ENCODE measurements around the gene GBX1. TPM values are rescaled to one million over a fixed set of nuclear protein-coding genes. Genes with fewer than 3 reads are reported as not detected.

The GBX1 gene
- total RNA-seq, 4 donors from 2014 or later: 2.4 TPM; not detected in 3

DNA sequence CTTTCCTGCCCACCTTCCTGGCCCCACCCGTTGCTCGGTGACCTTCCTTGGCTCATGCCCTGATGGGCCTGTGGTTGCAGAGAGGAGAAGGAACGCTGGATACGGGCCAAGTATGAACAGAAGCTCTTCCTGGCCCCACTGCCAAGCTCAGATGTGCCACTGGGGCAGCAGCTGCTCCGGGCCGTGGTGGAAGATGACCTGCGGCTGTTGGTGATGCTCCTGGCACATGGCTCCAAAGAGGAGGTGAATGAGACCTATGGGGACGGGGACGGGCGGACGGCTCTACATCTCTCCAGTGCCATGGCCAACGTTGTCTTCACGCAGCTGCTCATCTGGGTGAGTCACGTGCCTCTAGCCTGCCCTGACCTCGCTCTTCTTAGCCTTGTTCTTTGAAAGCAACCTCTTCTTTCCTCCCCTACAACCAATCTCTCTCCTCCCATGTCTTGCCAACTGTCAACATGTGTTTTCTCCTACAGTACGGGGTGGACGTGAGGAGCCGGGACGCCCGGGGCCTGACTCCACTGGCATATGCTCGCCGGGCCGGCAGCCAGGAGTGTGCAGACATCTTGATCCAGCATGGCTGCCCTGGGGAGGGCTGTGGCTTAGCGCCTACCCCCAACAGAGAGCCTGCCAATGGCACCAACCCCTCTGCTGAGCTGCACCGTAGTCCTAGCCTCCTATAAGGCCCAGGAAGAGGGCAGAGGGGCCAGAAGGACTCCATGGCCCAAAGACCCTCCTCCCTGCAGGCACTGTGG is 24.1 kb downstream of the GBX1 start:
- no peak for DNase-seq (ENCODE audit: low spot score in 2 of 2)

DNA sequence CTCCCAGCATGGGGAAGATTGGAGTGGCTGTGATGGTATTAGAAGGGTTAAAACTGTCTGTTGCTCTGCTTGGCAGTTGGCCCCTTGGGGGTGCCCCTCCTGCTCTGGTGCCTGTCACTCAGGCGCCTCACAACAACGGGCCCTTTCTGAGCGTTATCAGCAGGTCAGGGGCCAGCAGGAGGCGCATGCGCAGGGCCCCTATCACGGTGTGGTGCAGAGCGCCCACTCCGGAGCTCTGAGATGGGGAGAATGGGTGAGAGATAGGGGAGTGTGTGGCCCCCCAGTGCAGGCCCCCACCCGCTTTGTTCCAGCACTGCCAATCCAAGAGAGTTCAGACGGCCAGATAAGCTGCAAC is 24.8 kb downstream of the GBX1 start:
- DNase-seq (ENCODE audit: low spot score in 2 of 2): no peak
- H3K4me3 ChIP-seq (ENCODE audit: low read depth, poor library complexity, severe bottlenecking): no peak overlapping the region
- 81 to 83% methylated on average over 10 of the region's 10 CpGs for WGBS, 2 donors
- intact Hi-C loops (cut with DNase I; ENCODE audit: low total_unique reads): no loop called here
- no peak for TF ChIP-seq POLR2A (IDR thresholded peaks at IDR 0.05)
- TF ChIP-seq, protein P1, sequence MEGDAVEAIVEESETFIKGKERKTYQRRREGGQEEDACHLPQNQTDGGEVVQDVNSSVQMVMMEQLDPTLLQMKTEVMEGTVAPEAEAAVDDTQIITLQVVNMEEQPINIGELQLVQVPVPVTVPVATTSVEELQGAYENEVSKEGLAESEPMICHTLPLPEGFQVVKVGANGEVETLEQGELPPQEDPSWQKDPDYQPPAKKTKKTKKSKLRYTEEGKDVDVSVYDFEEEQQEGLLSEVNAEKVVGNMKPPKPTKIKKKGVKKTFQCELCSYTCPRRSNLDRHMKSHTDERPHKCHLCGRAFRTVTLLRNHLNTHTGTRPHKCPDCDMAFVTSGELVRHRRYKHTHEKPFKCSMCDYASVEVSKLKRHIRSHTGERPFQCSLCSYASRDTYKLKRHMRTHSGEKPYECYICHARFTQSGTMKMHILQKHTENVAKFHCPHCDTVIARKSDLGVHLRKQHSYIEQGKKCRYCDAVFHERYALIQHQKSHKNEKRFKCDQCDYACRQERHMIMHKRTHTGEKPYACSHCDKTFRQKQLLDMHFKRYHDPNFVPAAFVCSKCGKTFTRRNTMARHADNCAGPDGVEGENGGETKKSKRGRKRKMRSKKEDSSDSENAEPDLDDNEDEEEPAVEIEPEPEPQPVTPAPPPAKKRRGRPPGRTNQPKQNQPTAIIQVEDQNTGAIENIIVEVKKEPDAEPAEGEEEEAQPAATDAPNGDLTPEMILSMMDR (IDR thresholded peaks at IDR 0.05): no peak

More for the DNA sequence above, 24.1 kb downstream of the GBX1 start:
- WGBS, 2 donors: 69 to 72% methylated on average over 22 to 25 of the region's 25 CpGs
- TF ChIP-seq POLR2A (IDR thresholded peaks at IDR 0.05): no peak
- TF ChIP-seq, protein P1 (IDR thresholded peaks at IDR 0.05): no peak
- no peak overlapping the region for H3K4me3 ChIP-seq (ENCODE audit: low read depth, poor library complexity, severe bottlenecking)
- intact Hi-C loops (cut with DNase I; ENCODE audit: low total_unique reads): no loop called here

DNA sequence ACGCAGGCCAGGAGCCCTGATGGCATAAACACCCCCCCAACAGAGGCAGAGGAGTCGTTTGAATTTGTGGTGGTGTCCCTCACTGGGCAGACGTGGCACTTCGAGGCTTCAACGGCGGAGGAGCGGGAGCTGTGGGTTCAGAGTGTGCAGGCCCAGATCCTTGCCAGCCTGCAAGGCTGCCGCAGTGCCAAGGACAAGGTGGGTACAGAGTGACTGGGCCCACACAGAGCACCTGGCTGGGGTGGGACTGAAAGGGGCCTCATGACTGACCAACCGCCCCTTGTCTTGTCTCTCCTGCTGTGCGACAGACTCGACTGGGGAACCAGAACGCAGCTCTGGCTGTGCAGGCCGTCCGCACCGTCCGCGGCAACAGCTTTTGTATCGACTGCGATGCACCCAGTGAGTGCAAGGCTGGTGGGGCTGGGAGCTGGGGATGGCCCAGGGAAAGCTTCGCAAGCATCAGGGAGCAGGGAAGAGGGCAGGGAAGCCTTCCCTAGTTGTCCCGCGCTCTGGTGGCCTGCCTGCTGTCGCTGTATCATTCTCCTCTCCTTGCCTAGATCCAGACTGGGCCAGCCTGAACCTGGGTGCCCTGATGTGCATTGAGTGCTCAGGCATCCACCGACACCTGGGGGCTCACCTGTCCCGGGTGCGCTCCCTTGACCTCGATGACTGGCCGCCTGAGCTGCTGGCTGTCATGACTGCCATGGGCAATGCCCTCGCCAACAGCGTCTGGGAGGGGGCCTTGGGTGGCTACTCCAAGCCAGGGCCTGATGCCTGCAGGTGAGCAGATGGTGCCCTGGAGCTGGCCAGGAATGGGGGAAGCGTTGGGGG is 25.4 kb downstream of the GBX1 start:
- TF ChIP-seq, protein P1 (IDR thresholded peaks at IDR 0.05): no peak
- no peak for TF ChIP-seq POLR2A (IDR thresholded peaks at IDR 0.05)
- WGBS, 2 donors: 90 to 93% methylated on average over 31 of the region's 31 CpGs
- no peak for DNase-seq (ENCODE audit: low spot score in 2 of 2)
- intact Hi-C loops (cut with DNase I; ENCODE audit: low total_unique reads): no loop called here
- no peak overlapping the region for H3K4me3 ChIP-seq (ENCODE audit: low read depth, poor library complexity, severe bottlenecking)

DNA sequence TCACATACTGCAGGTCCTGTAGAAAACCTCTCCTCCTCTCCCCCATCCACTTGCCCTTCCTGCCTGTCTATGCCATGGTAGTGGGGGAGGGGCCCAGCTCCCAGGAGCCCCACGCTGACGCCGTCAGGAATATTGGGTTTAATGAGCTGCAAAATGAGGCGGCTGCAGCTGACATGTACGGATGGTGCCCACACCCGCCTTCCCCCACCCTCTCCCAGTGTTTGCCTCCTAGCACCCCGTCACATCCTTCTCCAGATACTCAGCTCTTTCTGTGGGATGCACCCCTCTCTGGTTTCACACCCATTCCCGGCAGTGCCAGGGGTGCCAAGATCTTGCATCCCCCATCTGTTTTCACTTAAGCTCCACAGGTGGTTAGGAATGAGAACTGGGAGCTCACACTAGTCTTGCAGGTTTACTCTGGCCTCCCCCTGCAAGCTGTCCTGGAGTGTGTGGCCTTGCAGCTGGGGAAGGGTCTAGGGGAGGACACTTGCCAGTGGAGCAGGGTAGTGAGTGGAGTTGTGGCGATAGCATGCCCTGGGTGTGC is 26.1 kb downstream of the GBX1 start:
- intact Hi-C loops (cut with DNase I; ENCODE audit: low total_unique reads): no loop called here
- 83 to 90% methylated on average over 9 of the region's 9 CpGs for WGBS, 2 donors
- TF ChIP-seq, protein P1 (IDR thresholded peaks at IDR 0.05): no peak
- TF ChIP-seq POLR2A (IDR thresholded peaks at IDR 0.05): no peak
- no peak overlapping the region for H3K4me3 ChIP-seq (ENCODE audit: low read depth, poor library complexity, severe bottlenecking)
- no peak for DNase-seq (ENCODE audit: low spot score in 2 of 2)

DNA sequence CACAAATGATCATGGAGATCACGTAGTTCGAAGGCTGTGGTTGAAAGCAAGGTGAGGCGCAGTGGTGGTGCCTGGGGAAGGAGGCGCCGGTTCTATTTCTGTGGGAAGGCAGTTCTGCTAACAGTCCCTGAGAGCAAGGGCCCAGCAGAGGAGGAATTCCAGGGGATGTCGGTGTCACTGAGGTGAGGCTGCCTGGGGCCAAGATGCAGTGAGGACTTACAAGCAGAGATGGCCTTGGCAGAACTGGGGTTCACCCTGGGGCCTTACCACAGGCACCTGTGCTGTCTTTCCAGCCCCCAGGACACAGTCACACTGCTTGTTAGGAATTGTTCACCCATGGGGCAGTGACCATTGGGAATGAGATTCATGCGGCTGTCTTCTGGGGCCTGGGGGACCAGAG is 26.7 kb downstream of the GBX1 start:
- intact Hi-C loops (cut with DNase I; ENCODE audit: low total_unique reads): no loop called here
- no peak for DNase-seq (ENCODE audit: low spot score in 2 of 2)
- no peak overlapping the region for H3K4me3 ChIP-seq (ENCODE audit: low read depth, poor library complexity, severe bottlenecking)
- TF ChIP-seq, protein P1 (IDR thresholded peaks at IDR 0.05): no peak
- no peak for TF ChIP-seq POLR2A (IDR thresholded peaks at IDR 0.05)
- WGBS, 2 donors: 89 to 93% methylated on average over 7 of the region's 7 CpGs
